Karpas-422 (cell line): ENCODE data around the gene FGF19. TPM values are rescaled to one million over a fixed set of nuclear protein-coding genes. Genes with fewer than 3 reads are reported as not detected.

Source experiments
- DNase-seq: peaks from one replicate; pipeline ENCODE4 v3.0.0-alpha.2; 2015
- H2AFZ ChIP-seq: fragments of 200-600 bp; sonication (generic); 2 replicates; pipeline ENCODE4 v1.6.1; 2014; ENCODE audit warnings: antibody characterized with exemption, low read length, mixed read lengths
- H3K27ac ChIP-seq: fragments of 200-600 bp; sonication (generic); 2 replicates; pipeline ENCODE4 v1.5.1; 2014; ENCODE audit warnings: mild to moderate bottlenecking, low read length, moderate library complexity
- H3K27me3 ChIP-seq: fragments of 200-600 bp; sonication (generic); 2 replicates; pipeline ENCODE4 v1.6.1; 2014; ENCODE audit warnings: low read length, mixed read lengths
- H3K36me3 ChIP-seq: fragments of 200-600 bp; sonication (generic); 2 replicates; pipeline ENCODE4 v1.6.1; 2014; ENCODE audit warnings: low read length, mixed read lengths; ENCODE audit not compliant: insufficient read depth
- H3K4me1 ChIP-seq: fragments of 200-600 bp; sonication (generic); 2 replicates; pipeline ENCODE4 v1.6.1; 2014; ENCODE audit warnings: mild to moderate bottlenecking, low read length, mixed read lengths
- H3K4me2 ChIP-seq: fragments of 200-600 bp; sonication (generic); 2 replicates; pipeline ENCODE4 v1.6.1; 2014; ENCODE audit warnings: low read length, low read depth, mild to moderate bottlenecking; ENCODE audit not compliant: poor library complexity, severe bottlenecking
- H3K4me3 ChIP-seq: fragments of 200-600 bp; sonication (generic); 2 replicates; pipeline ENCODE4 v1.5.1; 2014; ENCODE audit warnings: mild to moderate bottlenecking, antibody characterized with exemption, low read length, mixed read lengths
- H3K79me2 ChIP-seq: fragments of 200-600 bp; sonication (generic); 2 replicates; pipeline ENCODE4 v1.6.1; 2014; ENCODE audit warnings: mild to moderate bottlenecking, low read length, mixed read lengths
- H3K9ac ChIP-seq: fragments of 200-600 bp; sonication (generic); 2 replicates; pipeline ENCODE4 v1.6.0; 2014; ENCODE audit warnings: low read length
- H3K9me2 ChIP-seq: fragments of 200-600 bp; sonication (generic), shearing (Covaris generic); replicated peaks from 2 replicates; pipeline ENCODE4 v1.6.0; 2014; ENCODE audit warnings: mild to moderate bottlenecking, low read length, moderate library complexity; ENCODE audit not compliant: insufficient read depth
- H3K9me3 ChIP-seq: fragments of 300-700, 200-600 bp; sonication (generic); 2 replicates; pipeline ENCODE4 v1.6.1; 2014; ENCODE audit warnings: low read length, mixed read lengths
- H4K20me1 ChIP-seq: fragments of 200-600 bp; sonication (generic); 2 replicates; pipeline ENCODE4 v1.6.1; 2014; ENCODE audit warnings: mild to moderate bottlenecking, antibody characterized with exemption, low read length, low read depth; ENCODE audit not compliant: insufficient read depth
- total RNA-seq: library from RNA; depleted of rRNA; stranded (reverse); fragments of >200 nt; shearing (Covaris generic); gene quantifications from 2 replicates; pipeline ENCODE4 v1.2.3, GENCODE V29; 2014; ENCODE audit warnings: low replicate concordance; rRNA removed

FGF19 gene, protein sequence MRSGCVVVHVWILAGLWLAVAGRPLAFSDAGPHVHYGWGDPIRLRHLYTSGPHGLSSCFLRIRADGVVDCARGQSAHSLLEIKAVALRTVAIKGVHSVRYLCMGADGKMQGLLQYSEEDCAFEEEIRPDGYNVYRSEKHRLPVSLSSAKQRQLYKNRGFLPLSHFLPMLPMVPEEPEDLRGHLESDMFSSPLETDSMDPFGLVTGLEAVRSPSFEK
- total RNA-seq: not detected in 2 replicates

DNA sequence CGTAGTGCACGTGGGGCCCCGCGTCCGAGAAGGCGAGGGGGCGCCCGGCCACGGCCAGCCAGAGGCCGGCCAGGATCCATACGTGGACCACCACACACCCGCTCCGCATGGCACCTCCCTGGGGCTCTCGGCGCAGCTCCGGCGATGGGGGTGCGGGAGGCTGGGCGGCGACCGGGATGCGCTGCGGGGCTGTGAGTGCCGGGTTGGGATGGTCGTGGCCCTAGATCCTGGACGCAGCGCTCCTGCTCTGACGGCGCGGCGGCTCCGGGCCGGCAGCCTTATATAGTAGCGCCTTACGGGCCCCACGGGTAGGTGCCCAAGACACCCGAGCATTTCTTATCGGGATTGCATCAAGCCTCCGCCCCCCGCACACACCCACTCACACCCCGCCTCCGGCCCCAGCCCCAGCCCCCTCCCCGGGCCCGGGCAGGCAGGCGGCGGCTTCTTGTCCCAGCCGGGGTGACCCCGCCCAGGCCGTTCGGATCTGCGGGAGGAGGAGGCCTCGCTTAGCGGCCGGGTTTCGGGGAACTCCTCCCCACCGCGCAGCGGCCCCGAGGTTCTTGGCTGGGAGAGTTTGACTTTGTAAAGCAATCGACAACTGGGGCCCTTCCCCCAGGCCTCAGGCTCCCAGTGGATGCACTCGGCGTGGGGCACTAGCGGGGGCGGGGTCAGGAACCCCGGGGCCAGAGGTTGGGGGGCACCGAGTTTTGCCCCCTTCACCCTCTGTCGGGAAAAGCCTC is at the start of gene FGF19:
Gene FGF19 (minus strand): TSS at position 255 of the 740 bp plus-strand sequence. CDS start 146 bp downstream, at position 109.
- H2AFZ ChIP-seq: no peak within 1 kb of the TSS
- peaks cover 3% of the 10 kb centered on the region; the same call in 1 of the 2 replicates for H4K20me1 ChIP-seq
- no peak within 1 kb of the TSS for H3K4me2 ChIP-seq

DNA sequence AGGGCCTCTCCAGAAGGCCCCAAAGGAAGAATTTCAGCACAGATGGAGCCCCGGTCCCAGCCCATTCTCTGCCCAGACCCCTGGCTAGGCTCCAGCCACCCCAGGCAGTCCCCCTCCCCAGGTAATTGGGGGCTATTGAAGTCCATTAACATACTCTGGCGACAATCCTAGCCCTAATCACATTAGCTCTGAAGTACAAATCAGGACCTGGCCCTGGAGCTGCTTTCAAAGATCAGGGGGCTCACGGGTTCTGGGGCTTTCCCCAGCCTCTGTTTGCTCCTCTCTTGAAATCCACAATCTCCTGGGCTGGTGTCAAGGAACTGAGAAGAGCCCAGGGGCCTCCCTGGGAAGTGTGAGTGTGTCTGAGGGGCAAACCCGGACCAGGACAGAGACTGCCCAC is 49.1 kb upstream of the FGF19 start:
- Histone ChIP-seq H3K27ac (no peak overlapping the region), H3K4me1 (no peaks in the 10 kb centered on the region), H3K4me3 (no peak overlapping the region), H4K20me1 (no peaks in the 10 kb centered on the region), H3K9me2 (no peaks in the 10 kb centered on the region), H3K79me2 (no peaks in the 10 kb centered on the region), H3K9ac (no peak overlapping the region), H3K27me3 (no peaks in the 10 kb centered on the region), H3K9me3 (no peaks in the 10 kb centered on the region), H2AFZ (no peak overlapping the region), H3K4me2 (no peak overlapping the region), H3K36me3 (no peaks in the 10 kb centered on the region)
- no peak for DNase-seq

More for the DNA sequence above, at the start of gene FGF19:
- H3K36me3 ChIP-seq: no peaks in the 10 kb centered on the region
- H3K9me3 ChIP-seq: no peaks in the 10 kb centered on the region
- H3K9me2 ChIP-seq: no peaks in the 10 kb centered on the region
- H3K27me3 ChIP-seq: no peaks in the 10 kb centered on the region
- H3K4me1 ChIP-seq: peaks cover 8% of the 10 kb centered on the region
- DNase-seq: no peak
- H3K27ac ChIP-seq: no peak within 1 kb of the TSS
- no peak within 1 kb of the TSS for H3K4me3 ChIP-seq
- no peaks in the 10 kb centered on the region for H3K79me2 ChIP-seq
- no peak within 1 kb of the TSS for H3K9ac ChIP-seq

DNA sequence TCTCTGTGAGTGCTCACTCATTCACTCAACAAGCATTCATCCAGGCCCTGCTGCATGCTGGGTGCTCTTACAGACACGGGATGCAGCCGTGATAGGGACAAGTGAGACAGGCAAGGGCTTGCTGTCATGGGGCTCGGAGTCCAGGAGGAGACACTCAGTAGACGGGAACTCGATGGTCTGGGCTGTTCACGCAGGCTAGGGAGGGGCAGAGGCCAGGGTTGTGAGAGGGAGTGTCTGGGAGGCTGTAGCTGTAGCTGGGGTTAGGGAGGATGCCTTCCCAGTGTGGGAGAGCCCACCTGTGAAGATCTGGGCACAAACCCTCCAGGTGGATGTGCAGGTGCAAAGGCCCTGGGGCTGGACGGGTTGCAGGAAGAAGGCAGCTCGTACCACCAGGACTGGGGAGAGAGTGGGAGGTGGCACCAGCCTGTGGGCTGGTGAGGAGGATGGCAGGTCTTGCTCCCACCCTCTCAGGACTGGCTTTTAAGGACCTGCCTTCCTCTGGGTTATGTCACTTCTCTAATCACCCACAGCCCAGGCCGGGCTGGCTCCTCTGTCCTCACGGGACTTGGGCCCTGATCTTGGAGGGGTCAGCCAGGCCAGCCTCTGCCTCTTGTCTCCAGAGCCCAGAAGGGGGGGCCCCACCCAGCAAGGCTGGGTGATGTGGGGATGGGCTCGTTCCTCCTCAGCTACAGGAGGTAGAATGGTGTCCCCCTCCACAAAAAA is 47.2 kb upstream of the FGF19 start:
- no peaks in the 10 kb centered on the region for H3K9me2 ChIP-seq
- no peak overlapping the region for H3K27ac ChIP-seq
- H3K9me3 ChIP-seq: no peaks in the 10 kb centered on the region
- H3K4me1 ChIP-seq: no peaks in the 10 kb centered on the region
- DNase-seq: no peak
- no peak overlapping the region for H3K4me2 ChIP-seq
- H3K79me2 ChIP-seq: no peaks in the 10 kb centered on the region
- H3K36me3 ChIP-seq: no peaks in the 10 kb centered on the region
- no peak overlapping the region for H3K4me3 ChIP-seq
- no peaks in the 10 kb centered on the region for H4K20me1 ChIP-seq
- no peak overlapping the region for H2AFZ ChIP-seq
- no peak overlapping the region for H3K9ac ChIP-seq
- no peaks in the 10 kb centered on the region for H3K27me3 ChIP-seq

DNA sequence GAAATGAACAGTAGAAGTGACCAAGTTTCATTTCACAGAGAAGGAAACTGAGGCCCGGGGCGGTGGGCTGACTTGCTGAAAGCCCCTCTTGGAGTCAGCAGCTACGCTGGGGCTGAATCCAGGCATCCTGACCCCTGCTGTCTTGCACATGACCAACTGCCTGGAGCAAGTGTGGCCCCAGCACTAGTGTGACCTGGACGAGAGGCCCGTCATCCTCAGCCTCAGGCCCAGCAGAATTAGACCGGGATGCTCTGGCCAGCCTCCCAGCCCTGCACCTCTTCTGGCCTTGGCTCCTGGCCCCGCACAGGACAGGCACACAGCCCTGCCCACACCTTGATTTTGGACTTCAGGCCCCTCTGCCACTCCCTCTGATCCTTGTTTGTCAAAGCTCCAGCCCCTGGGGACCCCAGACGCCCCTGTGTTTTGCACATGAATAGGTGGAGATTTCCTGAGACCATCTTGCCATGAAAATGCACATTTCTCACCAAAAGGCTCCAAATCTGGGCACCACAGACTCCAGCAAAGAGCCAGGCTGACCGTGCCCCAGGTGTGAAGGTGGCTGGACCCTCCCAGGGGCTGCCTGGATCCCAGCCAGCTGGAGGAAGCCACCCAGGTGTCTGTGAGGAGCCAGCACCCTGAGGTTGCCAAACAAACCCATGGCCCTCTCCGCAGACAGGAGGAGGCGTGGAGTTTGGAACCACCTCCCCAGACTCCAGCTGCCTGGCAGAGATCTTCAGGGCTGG is 46.5 kb upstream of the FGF19 start:
- Histone ChIP-seq H3K4me1 (no peaks in the 10 kb centered on the region), H3K9ac (no peak overlapping the region), H3K27ac (no peak overlapping the region), H3K4me3 (no peak overlapping the region), H2AFZ (no peak overlapping the region), H3K4me2 (no peak overlapping the region), H3K79me2 (no peaks in the 10 kb centered on the region), H3K27me3 (no peaks in the 10 kb centered on the region), H3K36me3 (no peaks in the 10 kb centered on the region), H3K9me2 (no peaks in the 10 kb centered on the region), H4K20me1 (no peaks in the 10 kb centered on the region), H3K9me3 (no peaks in the 10 kb centered on the region)
- no peak for DNase-seq

DNA sequence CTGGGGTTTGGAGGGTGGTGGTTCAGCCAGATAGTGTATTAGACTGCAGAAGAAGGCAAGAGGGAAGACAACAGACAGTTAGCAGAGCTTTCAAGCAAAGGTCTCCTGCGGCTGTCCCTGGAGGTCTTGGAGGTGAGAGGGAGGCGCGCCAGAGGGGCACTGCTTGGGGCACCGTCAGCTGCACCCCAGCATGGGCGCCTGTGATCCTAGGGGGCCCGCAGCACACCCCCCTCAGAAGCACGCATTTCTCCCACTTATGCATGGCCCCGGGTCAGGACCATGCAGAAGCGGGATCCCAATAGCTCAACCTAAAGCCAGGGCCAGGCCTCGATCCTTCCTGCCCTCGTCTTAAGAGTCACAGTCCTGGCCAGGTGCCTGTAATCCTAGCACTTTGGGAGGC is 44.8 kb upstream of the FGF19 start:
- H3K9ac ChIP-seq: no peak overlapping the region
- no peaks in the 10 kb centered on the region for H4K20me1 ChIP-seq
- no peak for DNase-seq
- H3K79me2 ChIP-seq: no peaks in the 10 kb centered on the region
- H3K4me2 ChIP-seq: no peak overlapping the region
- H3K9me3 ChIP-seq: no peaks in the 10 kb centered on the region
- H3K9me2 ChIP-seq: no peaks in the 10 kb centered on the region
- no peak overlapping the region for H3K4me3 ChIP-seq
- H3K4me1 ChIP-seq: no peaks in the 10 kb centered on the region
- H2AFZ ChIP-seq: no peak overlapping the region
- H3K27me3 ChIP-seq: no peaks in the 10 kb centered on the region
- H3K27ac ChIP-seq: no peak overlapping the region
- H3K36me3 ChIP-seq: no peaks in the 10 kb centered on the region

DNA sequence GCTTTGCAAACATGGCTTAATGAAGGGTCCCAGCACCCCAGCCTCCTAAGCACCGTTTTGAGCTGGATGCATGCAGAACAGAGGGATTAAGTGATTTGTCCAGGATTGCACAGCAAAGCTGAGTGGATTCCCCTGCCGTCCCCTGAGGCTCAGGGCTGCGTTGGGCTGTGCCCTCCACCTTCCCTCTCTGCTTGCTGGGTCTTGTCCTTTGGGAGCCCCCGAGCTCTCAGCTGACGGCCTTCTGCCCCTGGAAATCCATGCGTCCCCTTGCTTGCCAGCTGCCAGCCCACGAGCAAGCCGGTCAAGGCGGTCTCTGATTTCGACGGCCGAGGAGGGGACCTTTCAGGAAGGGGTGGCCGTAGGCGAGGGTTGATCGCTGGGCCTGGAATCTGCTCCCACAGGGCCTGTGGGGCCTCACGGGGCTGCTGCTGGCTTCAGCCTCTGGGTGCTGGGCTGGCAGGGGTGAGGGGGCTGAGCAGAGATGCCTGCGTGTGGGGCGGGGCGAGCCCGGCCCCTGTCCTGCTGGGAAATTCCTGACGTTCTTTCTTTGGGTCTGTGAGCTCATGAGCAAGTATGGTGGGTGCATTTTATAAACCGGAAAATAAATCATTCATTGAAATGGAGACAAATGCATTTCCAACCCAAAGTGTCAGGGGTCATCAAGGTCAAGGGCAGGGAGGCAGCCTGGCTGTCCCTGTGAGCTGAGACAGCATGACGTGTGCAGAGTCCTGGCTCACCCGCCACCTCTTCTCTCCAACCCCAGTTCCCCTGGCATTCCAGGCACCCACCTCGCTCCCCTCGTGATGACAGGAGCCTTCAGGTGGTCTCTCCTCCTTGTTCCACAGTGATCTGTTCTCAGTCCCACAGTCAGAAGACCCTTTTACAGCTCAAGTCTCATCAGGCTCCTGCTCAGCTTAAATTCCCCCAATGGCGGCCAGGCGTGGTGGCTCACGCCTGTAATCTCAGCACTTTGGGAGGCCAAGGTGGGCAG is 43.2 kb upstream of the FGF19 start:
- no peak overlapping the region for H3K9ac ChIP-seq
- no peaks in the 10 kb centered on the region for H3K9me3 ChIP-seq
- H2AFZ ChIP-seq: no peak overlapping the region
- no peak overlapping the region for H3K4me2 ChIP-seq
- no peak overlapping the region for H3K27ac ChIP-seq
- H3K4me3 ChIP-seq: no peak overlapping the region
- no peaks in the 10 kb centered on the region for H3K9me2 ChIP-seq
- H3K36me3 ChIP-seq: no peaks in the 10 kb centered on the region
- no peaks in the 10 kb centered on the region for H3K27me3 ChIP-seq
- no peaks in the 10 kb centered on the region for H3K4me1 ChIP-seq
- no peaks in the 10 kb centered on the region for H4K20me1 ChIP-seq
- H3K79me2 ChIP-seq: no peaks in the 10 kb centered on the region
- no peak for DNase-seq

DNA sequence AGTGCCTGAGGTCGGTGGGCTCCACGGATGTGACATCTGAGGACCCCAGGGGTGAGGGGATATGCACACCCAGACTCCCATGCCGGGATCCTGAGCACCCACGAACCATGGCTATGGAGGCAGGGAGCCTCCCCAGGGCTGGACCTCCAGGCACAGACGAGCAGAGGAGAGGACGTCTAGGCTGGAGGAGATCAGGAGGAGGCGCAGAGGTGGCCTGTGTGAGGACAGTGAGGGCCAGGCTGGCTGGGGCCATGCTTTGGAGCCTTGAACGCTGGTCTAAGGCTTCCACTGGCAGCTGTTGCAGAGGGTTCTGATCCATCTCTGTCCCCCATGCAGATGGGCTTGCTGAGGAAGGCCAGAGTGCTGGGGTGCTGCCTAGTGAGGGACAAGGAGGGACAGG is 42.3 kb upstream of the FGF19 start:
- Histone ChIP-seq H3K79me2 (no peaks in the 10 kb centered on the region), H3K9ac (no peak overlapping the region), H3K9me2 (no peaks in the 10 kb centered on the region), H3K4me2 (no peak overlapping the region), H3K27ac (no peak overlapping the region), H2AFZ (no peak overlapping the region), H3K9me3 (no peaks in the 10 kb centered on the region), H3K4me3 (no peak overlapping the region), H3K36me3 (no peaks in the 10 kb centered on the region), H4K20me1 (no peaks in the 10 kb centered on the region), H3K27me3 (no peaks in the 10 kb centered on the region), H3K4me1 (no peaks in the 10 kb centered on the region)
- no peak for DNase-seq
